Islet of Langerhans (tissue), 1 donor: ENCODE measurements around the gene SLC9A7.

Experiments
- FAIRE-seq: peaks from one replicate; lab custom pipeline; 2011; peaks lifted over from hg19 to GRCh38; lab: Jason Lieb, UNC

The SLC9A7 gene

DNA sequence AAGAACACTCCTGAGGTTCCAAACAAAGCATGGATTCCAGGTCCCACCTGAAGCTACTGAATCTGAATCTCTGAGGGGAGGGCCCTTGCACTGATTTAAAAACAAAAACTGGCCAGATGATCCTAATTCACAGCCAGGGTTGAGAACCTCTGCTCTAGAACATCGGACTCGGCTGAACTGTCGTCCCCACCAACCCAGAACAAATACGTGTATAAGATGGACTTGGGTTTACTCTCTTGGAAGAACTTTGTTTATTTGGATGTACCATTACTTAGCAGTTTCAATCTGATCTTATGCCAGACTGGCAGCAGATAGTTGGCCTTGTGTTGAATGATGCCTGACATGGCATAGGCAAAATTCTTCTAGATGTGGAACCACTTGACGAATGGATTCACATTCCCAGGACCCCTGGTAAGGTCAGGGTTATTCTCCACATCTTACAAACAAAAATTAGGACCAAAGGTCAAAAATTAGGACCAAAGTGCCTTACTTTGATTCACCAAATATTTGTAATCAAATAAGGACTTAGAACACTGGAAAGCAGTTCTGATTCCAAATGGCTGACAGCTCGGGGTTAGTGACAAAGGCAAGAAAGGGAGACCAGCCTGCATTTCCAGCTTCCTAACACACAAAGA is 156.3 kb downstream of the SLC9A7 start:
- FAIRE-seq = no peak

DNA sequence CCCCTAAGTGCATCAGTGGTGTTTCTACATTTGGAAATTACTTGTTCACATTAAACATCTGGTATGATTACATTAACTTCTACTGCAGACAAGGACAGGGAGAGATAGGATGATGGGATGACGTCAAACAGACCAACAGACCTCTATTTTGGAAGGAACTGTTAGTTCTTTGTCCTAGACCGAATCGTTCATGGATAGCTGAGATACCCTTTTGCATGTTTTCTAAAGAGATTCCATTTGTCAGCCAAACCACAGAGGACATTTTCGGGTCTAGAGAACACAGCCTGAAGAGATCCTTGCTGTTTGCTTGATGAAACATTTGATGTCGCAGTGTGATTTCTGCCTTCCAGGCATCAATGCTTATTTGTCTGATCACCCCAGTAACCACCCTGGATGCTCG is 157.6 kb downstream of the SLC9A7 start:
- FAIRE-seq = no peak

- no peak for FAIRE-seq
Measured at GRCh38 chrX:46599051-46599560, 159.8 kb downstream of the SLC9A7 start.

- no peak for FAIRE-seq
Measured at GRCh38 chrX:46597771-46598170, 161.1 kb downstream of the SLC9A7 start.

DNA sequence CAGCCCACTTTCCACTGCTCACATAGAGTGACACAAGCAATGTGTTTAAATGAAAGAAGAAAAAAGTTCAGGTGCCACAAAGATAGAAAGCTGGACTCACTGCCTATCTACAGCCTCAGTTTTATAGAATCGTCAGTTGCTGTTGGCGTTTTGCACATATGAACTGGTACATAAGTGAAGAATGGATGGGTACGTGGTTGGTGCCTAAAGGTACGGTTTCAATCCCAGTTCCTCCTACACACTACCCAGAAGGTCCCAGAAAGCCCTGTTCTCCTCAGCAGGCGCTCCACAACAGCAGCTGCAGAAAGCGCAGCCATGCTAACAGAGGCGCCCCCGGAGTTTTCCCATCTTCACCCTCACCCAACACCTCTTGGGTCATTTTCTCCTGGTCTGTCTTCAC is 161.7 kb downstream of the SLC9A7 start:
- no peak for FAIRE-seq

DNA sequence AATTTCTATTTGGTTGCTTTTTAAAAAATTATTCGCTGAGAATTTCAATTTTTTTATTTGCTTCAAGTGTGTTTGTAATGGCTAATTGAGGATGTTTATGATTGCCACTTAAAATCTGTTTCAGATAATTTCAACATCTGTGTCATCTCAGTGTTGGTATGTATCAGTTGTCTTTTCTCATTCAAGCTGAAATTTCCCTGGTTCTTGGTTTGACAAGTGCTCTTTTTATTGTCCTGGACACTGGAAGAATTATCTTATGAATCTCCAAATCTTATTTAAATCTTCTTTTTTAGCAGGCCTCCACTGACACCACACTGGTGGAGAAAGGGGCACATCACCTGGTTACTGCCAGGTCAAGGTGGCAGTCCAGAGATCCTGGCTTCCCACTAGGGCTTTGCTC is 163.8 kb downstream of the SLC9A7 start:
- FAIRE-seq = no peak

DNA sequence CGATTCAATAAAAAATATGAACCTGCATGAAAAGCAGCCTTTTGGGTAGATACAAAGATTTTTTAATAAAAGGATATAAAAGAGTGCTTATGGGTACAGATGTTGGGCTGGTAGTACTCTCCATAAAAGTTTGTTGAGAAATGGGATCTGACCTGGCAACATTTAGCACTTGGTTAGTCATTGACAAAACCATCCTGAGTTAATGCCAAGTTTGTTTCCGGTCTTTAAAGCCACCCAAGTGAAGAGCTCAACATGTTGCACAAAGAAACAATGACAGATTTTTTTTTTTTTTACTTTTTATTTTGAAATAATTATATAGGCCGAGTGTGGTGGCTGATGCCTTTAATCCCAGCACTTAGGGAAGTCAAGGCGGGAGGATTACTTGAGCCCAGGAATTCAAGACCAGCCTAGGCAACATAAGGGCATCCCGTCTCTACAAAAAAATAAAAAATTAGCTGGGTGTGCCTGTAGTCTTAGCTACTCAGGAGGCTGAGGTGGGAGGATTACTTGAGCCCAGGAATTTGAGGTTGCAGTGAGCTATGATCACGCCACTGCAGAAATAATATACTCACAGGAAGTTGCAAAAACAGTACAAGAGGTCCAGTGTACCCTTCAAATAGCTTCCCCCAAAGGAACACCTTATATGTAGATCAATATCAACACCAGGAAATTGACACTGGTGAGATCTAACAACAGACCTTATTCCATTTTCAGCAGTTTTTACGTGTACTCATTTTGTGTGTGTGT is 168.8 kb downstream of the SLC9A7 start:
- FAIRE-seq = no peak

DNA sequence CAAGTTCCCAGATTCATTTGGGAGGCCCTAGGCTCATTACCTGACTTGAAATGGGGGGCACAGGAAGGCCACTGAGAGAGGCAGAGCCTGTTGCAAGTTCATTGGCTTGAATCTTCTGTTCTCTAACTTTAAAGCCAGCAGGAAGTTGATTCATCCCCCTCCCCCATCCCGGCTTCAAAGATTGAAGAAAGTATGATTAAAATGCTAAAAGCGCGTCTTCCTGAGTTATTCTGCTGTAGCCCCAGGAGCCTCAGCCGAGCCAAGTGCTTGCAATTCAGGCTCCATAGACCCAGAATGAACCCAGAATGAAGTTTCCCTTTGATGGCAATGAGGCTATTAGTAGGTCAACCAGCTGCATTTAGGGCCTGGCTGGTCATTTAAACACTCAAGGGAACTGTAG is 170.7 kb downstream of the SLC9A7 start:
- no peak for FAIRE-seq

- no peak for FAIRE-seq
Measured at GRCh38 chrX:46587753-46588171, 171.2 kb downstream of the SLC9A7 start.

DNA sequence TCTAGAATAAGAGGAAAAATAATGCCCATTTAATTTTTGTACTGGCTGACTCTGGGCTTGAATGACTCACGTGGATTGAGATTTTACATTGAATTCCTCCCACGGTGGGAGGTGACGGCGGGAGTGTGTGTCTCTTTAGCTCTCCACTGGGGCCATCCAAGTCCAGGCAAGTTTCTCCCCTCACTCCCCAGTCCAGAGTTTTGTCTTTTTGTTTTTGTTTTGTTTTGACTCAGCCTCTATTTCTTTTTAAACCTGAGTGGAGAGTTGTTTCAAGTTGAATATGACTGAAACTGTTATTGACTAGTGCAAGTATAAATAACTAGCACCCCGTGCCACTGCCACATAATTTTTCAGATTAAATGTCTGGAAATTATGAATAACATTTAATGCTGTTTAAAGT is 171.8 kb downstream of the SLC9A7 start:
- FAIRE-seq = no peak

DNA sequence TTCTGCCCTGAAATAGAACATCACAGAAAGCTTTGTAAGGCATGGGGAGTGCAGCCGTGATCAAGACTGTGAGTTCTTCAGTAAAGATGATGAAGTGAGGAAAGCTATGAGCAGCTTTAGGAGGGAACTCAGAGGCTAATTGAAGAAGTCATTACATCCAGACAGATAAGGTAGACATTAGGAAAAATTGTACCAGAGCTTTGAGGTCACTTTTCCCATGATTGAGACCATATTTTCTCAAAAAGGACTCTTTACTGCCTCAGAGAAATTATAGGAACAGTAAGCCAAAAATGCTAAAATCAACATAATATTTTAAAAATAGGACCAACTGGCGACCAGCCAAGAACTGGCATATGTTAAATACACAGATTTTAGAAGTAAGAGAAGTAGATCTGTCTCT is 174.2 kb downstream of the SLC9A7 start:
- no peak for FAIRE-seq

DNA sequence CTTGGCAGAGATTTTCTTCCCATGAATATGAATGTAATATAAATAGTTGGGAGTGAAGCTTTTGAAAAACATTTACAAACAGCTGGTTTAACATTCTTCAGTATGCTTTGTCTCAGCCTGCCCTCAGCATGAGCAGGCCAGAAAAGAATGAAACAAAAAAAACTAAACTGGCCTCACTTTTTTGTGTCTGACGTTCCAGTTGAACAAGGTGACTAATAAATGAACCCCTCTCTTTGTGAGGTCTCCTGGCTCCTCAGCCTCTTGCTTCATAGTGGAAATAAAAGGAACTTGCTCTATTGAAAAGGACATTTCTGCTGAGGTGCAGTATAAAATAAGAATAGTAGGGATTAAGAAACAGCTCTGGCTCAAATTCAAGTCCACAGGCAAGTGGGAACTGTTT is 176.0 kb downstream of the SLC9A7 start:
- no peak for FAIRE-seq

GRCh38 chrX:46582325-46582724 is 176.6 kb downstream of the SLC9A7 start:
- no peak for FAIRE-seq

DNA sequence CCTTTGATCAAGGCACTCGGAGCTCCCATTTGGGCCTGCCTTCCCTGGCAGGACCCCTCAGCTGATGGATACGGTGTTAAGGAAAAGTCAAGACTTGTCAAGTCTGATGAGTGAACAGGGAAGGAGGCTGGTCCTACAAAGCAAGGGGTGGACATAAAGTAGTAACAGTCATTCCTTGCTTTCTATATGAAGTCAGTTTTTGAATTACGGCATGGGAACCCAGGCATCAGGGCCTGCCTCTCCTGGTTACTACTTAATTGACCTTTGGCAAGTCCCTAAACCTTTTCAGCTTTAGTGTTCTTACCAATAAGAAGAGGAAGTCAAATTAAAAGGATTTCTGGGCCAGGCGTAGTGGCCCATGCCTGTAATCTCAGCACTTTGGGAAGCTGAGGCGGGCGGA is 178.3 kb downstream of the SLC9A7 start:
- FAIRE-seq = no peak

GRCh38 chrX:46579250-46579649 is 179.7 kb downstream of the SLC9A7 start:
- FAIRE-seq = no peak

DNA sequence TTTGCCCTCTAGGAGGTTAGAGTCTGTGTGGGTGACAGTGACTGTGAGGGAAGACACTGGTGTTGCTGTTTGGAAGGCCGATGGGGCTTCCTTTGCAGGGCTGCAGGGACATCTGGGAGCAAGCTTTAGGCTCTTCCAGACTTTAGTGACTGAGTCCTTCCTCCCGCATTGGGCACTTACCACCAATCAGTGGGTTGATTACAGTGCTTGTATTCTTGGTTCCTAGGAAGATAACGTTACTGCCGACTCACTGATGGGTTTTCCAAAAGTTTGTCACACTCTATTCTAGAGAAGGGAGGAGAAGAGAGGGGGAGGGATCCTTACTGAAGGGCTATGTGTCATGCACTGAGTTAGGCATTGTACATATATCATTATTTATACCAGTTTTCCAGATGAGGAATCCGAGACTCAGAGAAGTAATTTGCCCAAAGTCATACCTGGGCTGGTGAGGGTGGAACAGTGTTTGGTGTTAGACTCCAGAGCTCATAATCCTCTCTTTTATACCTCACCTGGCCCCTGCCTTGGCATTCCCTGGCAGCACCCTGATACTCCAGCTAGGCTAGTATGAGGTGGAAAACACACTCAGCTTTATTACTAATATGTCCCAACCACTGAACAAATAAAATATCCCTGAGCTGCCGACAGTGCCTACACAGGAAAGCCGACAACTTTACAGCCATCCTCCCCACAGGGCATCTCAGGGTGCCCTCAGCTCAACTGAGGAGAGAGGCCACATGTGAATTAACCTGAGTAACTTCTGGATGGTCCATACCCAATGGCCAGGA is 181.5 kb downstream of the SLC9A7 start:
- FAIRE-seq = no peak

DNA sequence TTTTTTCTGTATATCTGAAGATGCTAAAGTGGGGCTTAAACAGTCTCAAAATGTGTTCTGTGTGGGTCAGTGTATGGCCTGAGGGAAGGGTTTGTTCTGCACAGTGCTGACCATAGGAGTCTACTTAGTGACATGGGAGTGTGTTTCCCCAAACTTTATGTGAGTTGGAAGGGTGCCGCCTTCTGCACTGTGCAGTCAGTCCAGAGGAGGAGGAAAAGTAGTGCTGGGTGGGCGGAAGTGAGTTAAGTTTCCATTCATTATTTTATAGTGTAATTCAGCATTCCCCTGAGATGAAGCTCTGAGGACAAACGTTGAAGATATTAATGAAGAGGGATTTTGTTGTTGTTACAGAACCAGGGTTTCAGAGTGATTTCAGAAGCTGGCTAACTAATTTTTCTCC is 182.5 kb downstream of the SLC9A7 start:
- no peak for FAIRE-seq

DNA sequence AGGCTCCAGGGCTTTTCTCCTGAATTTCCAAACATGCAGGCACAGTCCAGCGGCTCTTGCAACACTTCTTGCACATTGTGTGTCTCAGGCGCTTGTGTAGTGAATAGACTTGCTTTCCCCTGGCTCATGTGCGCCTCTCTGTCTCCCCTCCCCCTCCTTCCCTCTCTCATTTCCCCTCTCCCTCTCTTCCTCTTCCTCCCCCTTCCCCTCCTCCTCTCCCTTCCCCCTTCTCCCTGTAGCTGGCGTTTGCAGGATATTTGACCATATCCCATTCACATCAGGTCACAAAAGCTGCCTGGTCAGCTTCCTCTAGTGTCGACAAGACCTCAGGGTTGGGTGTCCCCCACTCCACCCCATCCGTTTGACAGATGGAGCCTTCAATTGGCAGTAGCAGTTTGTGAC is 182.9 kb downstream of the SLC9A7 start:
- no peak for FAIRE-seq

DNA sequence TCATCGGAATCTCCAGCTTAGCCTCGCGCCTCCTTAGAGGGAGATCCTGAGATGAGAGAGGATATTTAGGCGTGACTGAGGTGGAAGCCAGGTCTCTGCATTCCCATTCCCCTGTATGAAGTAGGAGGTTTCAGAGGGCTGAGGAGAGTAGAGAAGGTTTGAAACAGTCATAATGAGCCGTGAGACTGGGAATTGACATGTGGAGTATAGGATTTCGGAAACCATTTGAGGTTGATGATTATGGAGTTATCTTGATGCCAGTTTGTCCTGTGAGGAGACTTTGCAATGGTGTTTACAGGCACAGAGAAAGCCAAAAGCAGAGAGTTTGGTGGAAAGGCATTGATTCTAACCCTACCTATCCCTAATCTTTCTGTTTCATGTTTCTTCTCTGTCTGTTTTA is 183.3 kb downstream of the SLC9A7 start:
- FAIRE-seq = no peak

- FAIRE-seq = no peak
Measured at GRCh38 chrX:46574774-46575381, 184.0 kb downstream of the SLC9A7 start.

DNA sequence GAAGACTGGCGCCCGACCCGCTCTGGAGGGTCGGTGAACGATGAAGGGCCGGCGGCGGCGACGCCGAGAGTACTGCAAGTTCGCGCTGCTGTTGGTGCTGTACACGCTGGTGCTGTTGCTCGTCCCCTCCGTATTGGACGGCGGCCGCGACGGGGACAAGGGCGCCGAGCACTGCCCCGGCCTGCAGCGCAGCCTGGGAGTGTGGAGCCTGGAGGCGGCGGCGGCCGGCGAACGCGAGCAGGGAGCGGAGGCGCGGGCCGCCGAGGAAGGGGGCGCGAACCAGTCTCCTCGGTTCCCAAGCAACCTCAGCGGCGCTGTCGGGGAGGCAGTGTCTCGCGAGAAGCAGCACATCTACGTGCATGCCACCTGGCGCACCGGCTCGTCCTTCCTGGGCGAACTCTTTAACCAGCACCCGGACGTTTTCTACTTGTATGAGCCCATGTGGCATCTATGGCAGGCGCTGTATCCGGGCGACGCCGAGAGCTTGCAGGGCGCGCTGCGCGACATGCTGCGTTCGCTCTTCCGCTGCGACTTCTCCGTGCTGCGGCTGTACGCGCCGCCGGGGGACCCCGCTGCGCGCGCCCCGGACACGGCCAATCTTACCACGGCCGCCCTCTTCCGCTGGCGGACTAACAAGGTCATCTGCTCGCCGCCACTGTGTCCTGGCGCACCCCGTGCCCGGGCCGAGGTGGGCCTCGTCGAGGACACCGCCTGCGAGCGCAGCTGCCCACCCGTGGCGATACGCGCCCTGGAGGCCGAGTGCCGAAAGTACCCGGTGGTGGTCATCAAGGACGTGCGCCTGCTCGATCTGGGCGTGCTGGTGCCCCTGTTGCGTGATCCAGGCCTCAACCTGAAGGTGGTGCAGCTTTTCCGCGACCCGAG is 184.8 kb downstream of the SLC9A7 start:
- no peak for FAIRE-seq
